ENCODE measurements around the gene GJA4.

Gene GJA4

GRCh38 chr1:34792868-34793727 lies at the start of gene GJA4:
Gene GJA4 (plus strand): TSS chr1:34792999. CDS start chr1:34794214, 1,215 bp downstream.
- peak within 1 kb of the TSS; percentile 64 for H3K4me3 Mint-ChIP-seq
- H3K9me3 Mint-ChIP-seq: no peaks in the 10 kb centered on the region

GRCh38 chr1:34743775-34744174 lies 49.0 kb upstream of the GJA4 start:
- Mint-ChIP-seq H3K27me3 (peaks cover under 1% of the 10 kb centered on the region), H3K36me3 (no peaks in the 10 kb centered on the region), H3K9me3 (no peaks in the 10 kb centered on the region), H3K4me1 (no peaks in the 10 kb centered on the region), H3K27ac (no peak overlapping the region), H3K4me3 (no peak overlapping the region)

More at GRCh38 chr1:34792868-34793727, at the start of gene GJA4:
- H3K4me1 Mint-ChIP-seq: peaks cover 4% of the 10 kb centered on the region
- no peaks in the 10 kb centered on the region for H3K36me3 Mint-ChIP-seq
- H3K27ac Mint-ChIP-seq: peak within 1 kb of the TSS; percentile 23
- H3K27me3 Mint-ChIP-seq: peaks cover 7% of the 10 kb centered on the region

GRCh38 chr1:34744851-34745250 lies 47.9 kb upstream of the GJA4 start:
- Mint-ChIP-seq H3K9me3 (no peaks in the 10 kb centered on the region), H3K27me3 (peaks cover 1% of the 10 kb centered on the region), H3K4me1 (no peaks in the 10 kb centered on the region), H3K36me3 (no peaks in the 10 kb centered on the region), H3K27ac (no peak overlapping the region), H3K4me3 (no peak overlapping the region)

GRCh38 chr1:34745666-34746065 lies 47.1 kb upstream of the GJA4 start:
- Mint-ChIP-seq H3K4me1 (no peaks in the 10 kb centered on the region), H3K27ac (no peak overlapping the region), H3K36me3 (no peaks in the 10 kb centered on the region), H3K27me3 (peaks cover 1% of the 10 kb centered on the region), H3K4me3 (no peak overlapping the region), H3K9me3 (no peaks in the 10 kb centered on the region)

GRCh38 chr1:34746101-34746500 lies 46.7 kb upstream of the GJA4 start:
- Mint-ChIP-seq H3K27me3 (peaks cover 1% of the 10 kb centered on the region), H3K4me1 (no peaks in the 10 kb centered on the region), H3K9me3 (no peaks in the 10 kb centered on the region), H3K27ac (no peak overlapping the region), H3K4me3 (no peak overlapping the region), H3K36me3 (no peaks in the 10 kb centered on the region)

GRCh38 chr1:34746785-34747637 lies 45.8 kb upstream of the GJA4 start:
- H3K36me3 Mint-ChIP-seq: no peaks in the 10 kb centered on the region
- H3K9me3 Mint-ChIP-seq: no peaks in the 10 kb centered on the region
- no peak overlapping the region for H3K27ac Mint-ChIP-seq
- no peak overlapping the region for H3K4me3 Mint-ChIP-seq
- no peaks in the 10 kb centered on the region for H3K4me1 Mint-ChIP-seq
- H3K27me3 Mint-ChIP-seq: peaks cover 1% of the 10 kb centered on the region

GRCh38 chr1:34747638-34747941 lies 45.2 kb upstream of the GJA4 start:
- peaks cover 1% of the 10 kb centered on the region for H3K27me3 Mint-ChIP-seq
- H3K9me3 Mint-ChIP-seq: no peaks in the 10 kb centered on the region
- H3K4me1 Mint-ChIP-seq: no peaks in the 10 kb centered on the region
- no peak overlapping the region for H3K27ac Mint-ChIP-seq
- H3K4me3 Mint-ChIP-seq: no peak overlapping the region
- no peaks in the 10 kb centered on the region for H3K36me3 Mint-ChIP-seq

- Mint-ChIP-seq H3K36me3 (no peaks in the 10 kb centered on the region), H3K27ac (no peak overlapping the region), H3K4me1 (no peaks in the 10 kb centered on the region), H3K4me3 (no peak overlapping the region), H3K9me3 (no peaks in the 10 kb centered on the region), H3K27me3 (peaks cover 1% of the 10 kb centered on the region)
Observed at GRCh38 chr1:34749992-34750391, 42.8 kb upstream of the GJA4 start.

GRCh38 chr1:34750610-34751009 lies 42.2 kb upstream of the GJA4 start:
- H3K4me3 Mint-ChIP-seq: no peak overlapping the region
- no peaks in the 10 kb centered on the region for H3K36me3 Mint-ChIP-seq
- peaks cover 1% of the 10 kb centered on the region for H3K27me3 Mint-ChIP-seq
- no peaks in the 10 kb centered on the region for H3K9me3 Mint-ChIP-seq
- H3K27ac Mint-ChIP-seq: no peak overlapping the region
- H3K4me1 Mint-ChIP-seq: no peaks in the 10 kb centered on the region

GRCh38 chr1:34753163-34753562 lies 39.6 kb upstream of the GJA4 start:
- Mint-ChIP-seq H3K27me3 (peaks cover 3% of the 10 kb centered on the region), H3K9me3 (no peaks in the 10 kb centered on the region)

GRCh38 chr1:34754964-34755637 lies 37.7 kb upstream of the GJA4 start, which contains the start of gene GJB5:
Gene GJB5 (plus strand): TSS chr1:34755047. CDS start chr1:34757331, 2,284 bp downstream.
- peaks cover 1% of the 10 kb centered on the region for H3K27me3 Mint-ChIP-seq
- H3K36me3 Mint-ChIP-seq: no peaks in the 10 kb centered on the region
- H3K27ac Mint-ChIP-seq: no peak within 1 kb of the TSS
- no peaks in the 10 kb centered on the region for H3K4me1 Mint-ChIP-seq
- no peaks in the 10 kb centered on the region for H3K9me3 Mint-ChIP-seq
- no peak within 1 kb of the TSS for H3K4me3 Mint-ChIP-seq

More at GRCh38 chr1:34753163-34753562, 39.6 kb upstream of the GJA4 start:
- no peaks in the 10 kb centered on the region for H3K4me1 Mint-ChIP-seq
- H3K36me3 Mint-ChIP-seq: no peaks in the 10 kb centered on the region
- no peak overlapping the region for H3K4me3 Mint-ChIP-seq
- no peak overlapping the region for H3K27ac Mint-ChIP-seq

- H3K4me3 Mint-ChIP-seq: no peak overlapping the region
- H3K9me3 Mint-ChIP-seq: no peaks in the 10 kb centered on the region
- peaks cover 1% of the 10 kb centered on the region for H3K27me3 Mint-ChIP-seq
- no peak overlapping the region for H3K27ac Mint-ChIP-seq
- no peaks in the 10 kb centered on the region for H3K4me1 Mint-ChIP-seq
- H3K36me3 Mint-ChIP-seq: no peaks in the 10 kb centered on the region
Observed at GRCh38 chr1:34755961-34756360, 36.8 kb upstream of the GJA4 start.

- Mint-ChIP-seq H3K36me3 (no peaks in the 10 kb centered on the region), H3K27me3 (peaks cover 2% of the 10 kb centered on the region), H3K4me1 (no peaks in the 10 kb centered on the region), H3K27ac (no peak overlapping the region), H3K9me3 (no peaks in the 10 kb centered on the region), H3K4me3 (no peak overlapping the region)
Observed at GRCh38 chr1:34757386-34757785, 35.4 kb upstream of the GJA4 start.

- Mint-ChIP-seq H3K27ac (no peak overlapping the region), H3K36me3 (no peaks in the 10 kb centered on the region), H3K4me1 (no peaks in the 10 kb centered on the region), H3K27me3 (peaks cover 2% of the 10 kb centered on the region), H3K4me3 (no peak overlapping the region), H3K9me3 (no peaks in the 10 kb centered on the region)
Observed at GRCh38 chr1:34758751-34759150, 34.0 kb upstream of the GJA4 start.

- H3K27me3 Mint-ChIP-seq: peaks cover 2% of the 10 kb centered on the region
- H3K27ac Mint-ChIP-seq: no peak within 1 kb of the TSS
- no peaks in the 10 kb centered on the region for H3K4me1 Mint-ChIP-seq
- no peaks in the 10 kb centered on the region for H3K36me3 Mint-ChIP-seq
- no peaks in the 10 kb centered on the region for H3K9me3 Mint-ChIP-seq
- H3K4me3 Mint-ChIP-seq: no peak within 1 kb of the TSS
Observed at GRCh38 chr1:34759503-34760357, 33.1 kb upstream of the GJA4 start, which contains the start of gene GJB4. Gene GJB4 (plus strand): TSS chr1:34759740. CDS start chr1:34761255, 1,515 bp downstream.

Measured in activated naive CD4-positive, alpha-beta T cell treated with anti-CD3 and anti-CD28 coated beads, Interleukin-2, amount 50 U/mL, for 24 hours (primary cell).